Measurements from ENCODE around the gene PPARG.
A peak's percentile ranks its signal among the peaks of the same experiment; 100 is the strongest.
"Not testable (repeated sequence)": the region's sequence is repeated elsewhere in the genome, so short reads cannot be mapped to it uniquely, and the experiment has no call there.

Gene PPARG

DNA sequence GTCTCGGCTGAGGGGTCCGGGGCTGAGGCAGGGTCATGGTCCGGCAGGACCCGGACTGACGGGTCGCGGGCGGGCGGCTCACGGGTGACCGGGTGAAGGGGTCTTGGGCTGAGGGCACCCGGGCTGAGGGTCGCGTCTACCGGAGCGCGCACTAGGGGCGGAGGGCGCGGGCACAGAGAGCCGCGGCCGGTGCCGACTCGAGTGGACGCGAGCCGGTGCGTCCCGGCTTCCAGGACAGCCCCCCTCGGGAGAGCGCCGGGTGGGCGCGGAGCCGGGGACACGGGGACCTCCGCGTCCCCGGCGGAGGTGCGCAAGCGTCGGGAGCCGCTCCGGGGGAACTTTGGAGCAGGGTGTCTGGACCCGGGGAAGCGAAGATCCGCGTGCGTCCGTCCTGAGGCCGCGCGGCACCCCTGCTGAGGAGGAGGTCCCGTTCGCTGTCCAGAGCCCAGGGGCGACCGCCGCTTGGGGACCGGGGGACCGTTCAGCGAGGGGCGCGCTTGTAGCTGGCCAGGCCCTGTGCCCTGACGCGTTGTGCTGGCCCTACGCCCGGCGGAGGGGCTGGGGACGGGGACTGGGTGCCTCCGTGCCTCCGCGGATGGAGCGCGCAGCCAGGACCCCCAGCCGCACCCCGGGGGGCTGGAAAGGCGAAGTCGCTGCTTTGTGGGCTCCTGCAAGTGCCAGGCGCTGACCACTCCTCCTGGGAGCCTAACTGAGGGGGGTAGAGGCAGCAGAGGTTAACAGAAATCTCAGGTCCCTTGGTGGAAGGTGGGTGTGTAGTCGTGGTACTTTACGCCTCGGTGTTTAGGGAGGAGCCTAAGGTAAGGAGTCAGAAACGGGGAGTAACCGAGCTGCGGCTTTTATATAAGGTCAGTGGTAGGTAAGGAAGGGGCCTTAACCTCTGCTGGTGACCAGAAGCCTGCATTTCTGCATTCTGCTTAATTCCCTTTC lies at the start of gene PPARG:
PPARG (plus strand) TSS at position 889 of the 948 bp plus-strand sequence. CDS start 90,642 bp downstream, outside the sequence.
- DNase-seq, result peak; percentile 51 to 71 (median 55)

- no peak for DNase-seq
Measured at GRCh38 chr3:12239301-12239700, 49.6 kb upstream of the PPARG start.

GRCh38 chr3:12242772-12243171 lies 46.1 kb upstream of the PPARG start:
- DNase-seq, result no peak

GRCh38 chr3:12246497-12247163 lies 42.2 kb upstream of the PPARG start:
- no peak for DNase-seq

GRCh38 chr3:12247411-12247810 lies 41.5 kb upstream of the PPARG start:
- no peak for DNase-seq

DNA sequence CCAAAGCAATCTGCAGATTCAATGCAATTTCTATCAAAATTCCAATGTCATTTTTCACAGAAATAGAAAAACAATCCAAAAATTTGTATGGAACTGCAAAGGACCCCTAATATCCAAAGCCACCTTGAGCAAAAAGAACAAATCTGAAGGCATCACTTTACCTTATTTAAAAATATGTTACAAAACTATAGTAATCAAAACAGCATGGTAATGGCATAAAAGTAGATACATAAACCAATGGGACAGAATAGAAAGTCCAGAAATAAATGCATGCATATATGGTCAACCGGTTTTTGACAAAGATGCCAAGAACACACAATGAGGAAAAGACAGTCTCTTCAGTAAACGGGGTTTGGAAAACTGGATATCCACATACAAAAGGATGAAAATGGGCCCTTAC lies 39.4 kb upstream of the PPARG start:
- DNase-seq, result no peak

DNA sequence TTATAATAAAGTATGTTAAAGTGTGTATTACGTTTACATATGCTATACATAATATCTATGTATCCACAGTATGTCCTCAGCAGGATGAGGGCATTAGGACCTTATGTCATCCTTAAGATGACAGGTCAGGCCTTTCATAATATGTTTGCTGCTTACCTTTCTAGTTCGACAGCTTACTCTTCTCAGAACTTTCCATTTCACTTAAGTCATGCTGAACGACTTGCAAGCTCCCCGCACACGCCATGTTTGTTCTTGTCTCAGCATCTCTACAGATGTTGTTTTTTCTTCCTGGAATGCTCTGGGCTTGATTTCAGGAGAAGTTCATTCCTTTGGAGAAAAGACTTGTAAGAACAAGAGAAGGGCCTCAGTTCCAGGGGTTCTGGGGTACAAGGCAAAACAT lies 36.0 kb upstream of the PPARG start:
- no peak for DNase-seq

- DNase-seq, result peak in 2 of 3 donors; percentile 35 to 39
Measured at GRCh38 chr3:12253516-12254343, 35.1 kb upstream of the PPARG start.

DNA sequence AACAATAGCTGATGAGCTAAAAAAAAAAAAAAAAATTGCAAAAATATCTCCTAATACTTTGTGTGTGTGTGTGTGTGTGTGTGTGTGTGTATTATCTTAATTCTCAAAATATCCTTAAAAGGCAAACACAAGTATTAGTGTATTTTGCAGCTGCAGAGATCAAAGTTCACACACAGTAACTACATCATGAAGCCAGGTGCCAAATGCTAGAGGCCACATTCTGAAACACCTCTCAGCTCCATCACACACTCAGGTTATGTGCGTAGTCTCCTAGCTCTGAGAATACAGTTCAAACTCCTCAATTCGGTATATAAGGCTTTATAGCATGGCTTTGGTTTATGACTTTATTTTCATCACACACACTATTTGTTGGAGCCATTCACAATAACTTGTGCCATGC lies 33.5 kb upstream of the PPARG start:
- DNase-seq, result no peak

DNA sequence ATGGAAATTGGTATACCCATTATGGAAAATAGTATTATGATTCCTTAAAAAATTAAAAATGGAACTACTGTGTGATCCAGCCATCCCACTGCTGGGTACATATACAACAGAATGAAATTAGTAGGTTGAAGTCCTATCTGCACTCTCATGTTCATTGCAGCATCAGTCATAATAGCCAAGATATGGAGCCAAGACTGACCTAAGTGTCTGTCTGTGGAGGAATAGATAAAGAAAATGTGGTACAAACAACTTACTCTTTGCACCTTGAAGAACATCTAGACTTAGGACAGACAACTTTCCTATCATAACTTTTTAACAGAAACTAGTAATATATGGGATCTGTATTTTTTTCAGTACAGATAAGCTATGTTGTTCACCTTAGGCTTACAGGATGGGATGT lies 30.0 kb upstream of the PPARG start:
- DNase-seq, result no peak

GRCh38 chr3:12262173-12262572 lies 26.7 kb upstream of the PPARG start:
- not testable (repeated sequence) for DNase-seq

DNA sequence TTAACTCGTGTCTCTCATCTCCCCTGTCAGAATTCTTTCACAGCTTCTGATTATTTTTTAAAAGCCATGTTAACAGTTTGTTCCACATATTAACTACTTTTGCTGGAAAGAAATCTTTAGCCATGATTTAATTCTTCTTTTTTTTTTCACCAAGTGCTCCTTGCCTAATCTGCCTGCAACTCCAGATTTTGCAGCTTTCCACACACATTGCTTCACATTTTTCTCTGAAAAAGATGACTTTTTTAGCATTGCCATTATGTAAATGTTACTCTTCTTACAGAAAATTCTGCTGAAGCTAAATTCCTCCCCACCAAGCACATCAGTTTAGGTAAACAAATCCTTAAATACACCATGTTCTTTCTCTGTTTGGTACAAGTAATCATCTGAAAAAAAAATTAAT lies 23.4 kb upstream of the PPARG start:
- DNase-seq, result peak in 2 of 3 donors; percentile 42 to 49

- no peak for DNase-seq
Measured at GRCh38 chr3:12266038-12266437, 22.8 kb upstream of the PPARG start.

GRCh38 chr3:12267376-12268030 lies 21.4 kb upstream of the PPARG start:
- no peak for DNase-seq

DNA sequence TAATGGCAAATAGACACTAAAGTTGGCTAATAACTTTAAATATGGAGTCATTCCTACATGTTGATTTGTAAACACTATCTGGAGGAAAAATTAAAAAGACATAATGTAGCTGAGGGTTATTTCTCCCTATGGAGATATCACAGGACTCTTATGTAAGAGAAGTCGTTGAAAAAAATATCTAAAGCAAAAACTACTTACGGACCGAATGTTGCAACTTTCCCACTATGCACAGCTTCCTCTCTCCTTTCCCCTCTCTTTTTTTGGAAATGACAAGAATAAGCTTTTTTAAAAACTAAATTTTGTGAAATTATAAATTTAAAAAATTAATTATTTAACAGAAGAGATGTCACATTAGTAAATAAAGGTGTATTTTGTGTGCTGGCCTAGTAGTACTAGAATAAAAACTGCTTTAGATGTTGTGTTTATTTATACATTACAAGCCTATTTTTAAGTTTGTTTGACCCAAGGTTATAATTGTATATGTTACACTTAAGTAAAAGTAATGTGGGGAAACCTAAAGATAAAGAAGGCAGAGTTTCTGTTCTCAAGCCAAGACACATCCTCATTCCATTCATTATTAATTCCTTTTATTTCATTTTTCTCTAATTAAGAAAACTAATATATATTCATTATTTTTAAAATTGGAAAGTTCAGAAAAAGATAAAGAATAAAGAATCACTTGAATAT lies 20.7 kb upstream of the PPARG start:
- peak; percentile 30 to 60 (median 52) for DNase-seq

DNA sequence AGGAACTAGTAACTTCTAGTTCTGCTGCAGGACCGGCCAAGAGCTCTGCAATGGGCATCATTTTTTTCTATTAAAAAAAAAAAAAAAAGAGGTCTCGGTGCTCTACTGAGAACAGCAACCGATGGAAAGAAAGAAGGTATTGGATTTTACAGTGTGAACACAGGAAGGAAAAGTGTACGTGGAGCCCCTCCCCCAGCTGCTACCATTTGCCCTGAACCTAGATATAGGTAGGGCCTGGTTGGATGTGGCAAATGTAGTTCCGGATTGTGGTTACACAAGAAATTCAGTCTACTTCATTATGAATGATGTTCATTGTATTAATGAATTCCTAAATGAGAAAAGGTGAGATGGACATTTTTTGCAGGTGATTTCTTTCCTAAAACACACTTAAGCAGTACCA lies 17.9 kb upstream of the PPARG start:
- no peak for DNase-seq

DNA sequence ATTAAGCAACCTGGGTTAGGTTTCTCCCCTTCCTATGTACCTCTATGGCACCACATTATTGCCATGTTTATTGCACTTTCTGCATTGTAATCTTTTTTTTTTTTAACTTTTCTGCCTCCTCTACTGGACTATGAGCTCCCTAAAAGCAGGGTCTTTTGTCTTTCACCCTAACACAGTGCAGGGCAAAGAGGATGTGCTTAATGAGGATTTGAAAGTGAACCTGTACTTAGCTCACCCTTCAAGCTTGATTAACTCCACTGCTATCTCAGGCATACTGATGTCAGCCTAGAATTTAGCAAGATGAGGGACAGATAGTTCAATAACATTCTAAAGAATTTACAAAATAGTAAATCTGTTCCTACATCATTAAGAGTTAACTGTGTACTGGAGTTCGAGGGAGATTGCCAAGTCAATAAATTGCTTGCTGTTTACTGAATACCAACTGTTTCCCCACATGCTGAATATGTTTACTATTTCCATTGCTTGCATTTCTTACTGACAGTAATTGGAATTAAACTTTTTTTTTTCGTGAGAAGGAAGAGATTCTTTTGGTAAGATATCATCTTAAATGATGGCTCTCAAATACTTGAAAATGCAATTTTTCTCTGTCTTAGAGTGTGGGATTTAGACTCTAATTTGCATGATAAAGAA lies 15.7 kb upstream of the PPARG start:
- no peak for DNase-seq

DNA sequence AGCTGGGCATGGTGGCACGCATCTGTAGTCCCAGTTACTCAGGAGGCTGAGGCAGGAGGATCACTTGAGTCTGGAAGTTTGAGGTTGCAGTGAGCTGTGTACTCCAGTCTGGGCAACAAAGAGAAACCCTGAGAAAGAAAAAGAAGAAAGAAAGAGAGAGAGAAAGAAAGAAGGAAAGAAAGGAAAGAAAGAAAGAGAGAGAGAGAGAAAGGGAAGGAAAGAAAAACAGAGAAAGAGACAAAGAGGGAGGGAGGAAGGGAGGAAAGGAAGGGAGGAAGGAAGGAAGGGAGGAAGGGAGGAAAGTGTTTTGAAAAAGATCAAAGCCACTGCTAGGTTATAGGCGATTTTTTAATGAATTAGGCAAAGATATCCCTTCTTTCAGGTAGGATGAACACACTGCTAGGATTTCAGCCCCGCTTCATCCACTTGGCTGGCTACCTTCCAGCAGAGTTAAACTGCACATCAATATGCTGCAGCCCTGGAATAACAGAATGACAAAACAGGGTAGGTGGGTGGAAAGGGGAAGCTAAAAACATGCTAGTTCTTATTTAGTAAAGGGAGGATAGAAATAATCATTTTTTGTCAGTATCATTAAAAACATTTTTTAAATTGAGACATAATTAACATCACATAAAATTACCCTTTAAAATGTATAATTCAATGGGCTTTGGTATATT lies 12.8 kb upstream of the PPARG start:
- DNase-seq, result peak; percentile 53 to 57 (median 57)

- DNase-seq, result not testable (repeated sequence)
Measured at GRCh38 chr3:12276827-12277226, 12.0 kb upstream of the PPARG start.

DNA sequence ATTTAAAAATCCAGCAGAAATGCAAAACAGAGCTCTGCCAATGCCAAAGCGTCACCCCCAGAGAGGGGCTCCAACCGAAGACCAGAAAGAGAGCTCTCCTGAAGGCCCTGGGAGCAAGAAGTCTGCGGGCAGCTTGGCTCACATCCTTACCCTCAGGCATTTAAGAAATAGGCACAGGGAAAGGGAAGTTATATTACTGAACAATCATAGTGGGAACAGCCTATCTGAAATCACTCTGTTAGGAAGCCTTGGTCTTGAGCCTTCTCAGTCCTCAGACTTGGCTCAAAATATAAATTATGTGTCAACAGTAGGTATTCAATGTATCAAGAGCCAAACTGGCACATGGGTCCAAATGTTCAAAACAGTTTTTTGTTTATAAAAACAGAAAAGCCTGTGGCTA lies 10.3 kb upstream of the PPARG start:
- no peak for DNase-seq
